TTC549 (cell line): ENCODE data around the gene USP2.
"Not testable (repeated sequence)": the region's sequence is repeated elsewhere in the genome, so short reads cannot be mapped to it uniquely, and the experiment has no call there.

Experiments used
- FAIRE-seq: peaks from 2 replicates; lab custom pipeline; 2012; peaks lifted over from hg19 to GRCh38; lab: Jason Lieb, UNC

The USP2 gene

DNA sequence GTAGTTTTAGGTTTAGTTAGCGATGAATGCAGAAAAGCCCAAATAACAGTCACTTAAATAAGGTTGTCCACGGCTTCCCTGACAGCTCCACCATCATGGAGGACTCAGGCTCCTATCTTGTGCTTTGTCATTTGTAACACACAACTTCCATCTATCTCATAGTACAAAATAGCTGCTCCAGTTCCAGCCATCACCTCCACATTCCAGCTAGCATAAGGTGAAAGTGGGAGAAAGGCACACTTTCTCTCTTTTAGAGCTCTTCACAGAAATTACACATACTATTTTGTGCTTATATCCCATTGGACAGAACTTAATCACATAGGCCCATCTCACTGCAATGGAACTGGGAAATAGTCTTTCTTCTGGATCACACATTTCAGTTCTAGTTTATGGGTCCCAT lies 32.8 kb upstream of the USP2 start:
- no peak for FAIRE-seq

DNA sequence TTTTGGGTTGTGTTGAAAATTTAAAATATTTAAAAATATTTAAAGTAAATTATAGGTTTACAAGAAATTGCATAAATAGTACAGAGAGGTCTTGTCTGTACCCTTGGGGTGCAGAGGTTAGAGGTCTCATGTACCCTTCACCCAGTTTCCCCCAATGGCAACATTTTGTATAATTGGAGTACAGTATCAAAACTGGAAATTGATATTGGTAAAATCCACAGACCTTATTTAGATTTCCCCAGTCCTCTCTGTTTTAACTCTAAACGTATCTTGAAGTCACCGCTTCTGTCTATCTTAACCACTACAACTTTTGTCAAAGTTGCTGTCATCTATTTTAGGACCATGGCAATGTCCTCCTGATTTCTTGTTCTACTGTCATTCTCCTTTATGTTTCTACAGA lies 30.6 kb upstream of the USP2 start:
- FAIRE-seq = no peak

DNA sequence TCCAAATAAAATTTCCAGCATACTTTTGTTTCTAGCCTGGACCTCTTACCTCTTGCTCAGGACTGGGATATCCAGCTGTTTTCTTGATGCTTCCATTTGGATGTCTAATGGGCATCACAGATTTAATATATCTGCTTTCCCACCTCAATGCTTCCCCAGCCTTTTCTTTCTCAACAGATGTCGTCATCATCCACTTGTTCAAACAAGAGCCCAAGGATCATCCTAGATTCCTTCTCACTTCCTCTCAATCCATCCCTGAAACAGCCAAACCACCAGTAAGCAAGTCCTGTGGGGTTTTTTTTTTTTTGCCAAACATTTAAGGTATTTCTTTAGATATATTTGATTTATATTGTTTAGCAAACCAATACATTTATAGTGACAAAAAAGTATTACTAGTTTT lies 29.0 kb upstream of the USP2 start:
- no peak for FAIRE-seq

DNA sequence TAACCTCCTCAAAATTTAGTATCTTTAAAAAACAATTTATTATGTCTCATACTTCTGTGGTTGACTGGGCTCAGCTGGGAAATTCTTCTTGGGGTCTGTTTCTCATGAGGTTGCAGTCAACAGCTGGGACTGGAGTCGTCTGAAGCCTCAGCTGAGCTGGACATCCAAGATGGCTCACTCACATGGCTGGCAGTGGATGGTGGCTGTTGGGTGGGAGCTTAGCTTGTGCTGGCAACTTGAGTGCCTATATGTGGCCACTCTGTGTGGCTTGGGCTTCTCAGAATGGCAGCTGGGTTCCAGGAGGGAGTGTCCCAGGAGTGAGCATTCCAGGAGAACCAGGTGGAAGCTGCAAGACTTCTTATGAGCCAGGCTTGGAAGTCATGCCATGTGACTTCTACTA lies 28.2 kb upstream of the USP2 start:
- FAIRE-seq = no peak

DNA sequence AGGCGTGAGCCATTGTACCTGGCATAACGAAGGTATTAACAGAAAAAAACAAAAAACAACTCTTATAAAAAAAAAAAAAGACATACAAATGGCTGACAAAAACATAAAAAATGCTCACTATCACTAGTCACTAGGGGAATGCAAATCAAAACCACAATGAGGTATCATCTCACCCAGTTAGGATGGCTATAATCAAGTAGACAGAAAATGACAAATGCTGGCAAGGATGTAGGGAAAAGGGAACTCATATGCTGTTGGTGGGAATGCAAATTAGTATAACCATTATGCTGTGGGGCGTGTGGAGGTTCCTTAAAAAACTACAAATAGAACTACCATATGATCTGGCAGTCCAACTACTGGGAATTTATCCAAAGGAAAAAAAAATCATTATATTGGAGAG lies 24.5 kb upstream of the USP2 start:
- FAIRE-seq = no peak

DNA sequence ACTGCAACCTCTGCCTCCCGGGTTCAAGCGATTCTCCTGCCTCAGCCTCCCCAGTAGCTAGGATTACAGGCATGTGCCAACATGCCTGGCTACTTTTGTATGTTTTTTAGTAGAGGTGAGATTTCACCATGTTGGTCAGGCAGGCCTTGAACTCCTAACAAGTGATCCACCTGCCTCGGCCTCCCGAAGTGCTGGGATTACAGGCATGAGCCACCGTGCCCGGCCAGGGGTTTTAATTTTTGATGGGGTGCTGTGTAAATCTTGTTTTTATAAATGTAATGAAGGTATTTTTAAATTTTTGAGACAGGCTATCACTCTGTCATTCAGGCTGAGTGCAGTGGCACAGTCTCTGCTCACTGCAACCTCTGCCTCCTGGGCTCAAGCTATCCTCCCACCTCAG lies 24.0 kb upstream of the USP2 start:
- FAIRE-seq = not testable (repeated sequence)

DNA sequence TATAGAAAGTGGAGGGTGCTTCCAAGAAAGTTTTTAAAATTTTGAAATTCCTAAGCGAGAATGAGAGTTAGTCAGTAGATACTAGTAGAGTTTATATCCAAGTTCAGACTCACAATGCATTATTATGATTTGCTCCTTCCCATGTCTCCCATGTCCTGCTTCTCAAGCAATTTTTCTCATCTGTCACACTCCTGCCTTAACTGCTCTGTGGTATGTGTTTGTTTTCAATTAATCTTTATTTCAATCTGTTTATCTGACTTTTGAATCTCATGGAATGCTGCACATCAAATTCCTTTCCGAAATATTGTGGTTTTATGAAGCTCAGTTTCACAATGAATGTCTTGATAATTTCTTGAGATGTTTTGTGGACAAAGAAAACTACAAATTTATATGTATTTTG lies 23.4 kb upstream of the USP2 start:
- FAIRE-seq = no peak

DNA sequence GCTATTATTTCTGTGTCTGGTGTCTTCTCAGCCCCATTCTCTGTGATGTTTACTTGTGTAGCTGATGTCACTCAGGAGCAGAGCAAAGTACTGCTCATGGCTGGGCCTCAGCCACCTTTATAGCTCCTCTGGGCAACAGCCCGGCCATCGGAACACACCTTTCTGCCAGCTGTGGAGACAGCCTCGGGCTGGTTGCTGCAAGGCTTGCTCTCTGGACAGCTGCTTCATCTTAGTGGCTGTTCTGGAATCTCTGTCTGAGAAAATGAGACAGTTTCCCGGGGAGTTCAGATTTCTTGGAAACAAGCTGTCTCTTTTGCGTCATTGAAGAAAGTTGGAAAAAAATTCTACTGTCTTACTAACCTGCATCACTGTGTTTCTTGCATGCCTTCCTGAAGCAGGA lies 21.5 kb upstream of the USP2 start:
- FAIRE-seq = no peak

DNA sequence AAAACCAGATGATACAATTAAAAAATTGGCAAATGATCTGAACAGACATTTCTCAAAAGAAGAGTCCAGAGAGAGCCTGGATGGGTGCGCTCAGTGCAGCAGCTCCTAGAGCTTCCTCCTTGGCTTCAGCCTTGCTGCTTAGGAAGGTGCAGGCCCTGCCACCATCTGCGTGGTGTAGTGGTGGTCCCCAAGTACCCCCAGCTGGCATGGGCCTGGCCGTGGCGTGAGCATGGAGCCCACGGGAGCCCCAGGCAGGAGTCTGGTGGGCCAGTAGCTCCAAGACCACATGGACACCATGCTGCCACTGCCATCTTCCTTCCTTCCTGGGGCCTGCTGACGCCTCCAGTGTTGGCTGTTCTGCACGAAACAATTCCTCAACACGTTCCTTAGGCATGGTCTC lies 21.0 kb upstream of the USP2 start:
- FAIRE-seq = no peak

DNA sequence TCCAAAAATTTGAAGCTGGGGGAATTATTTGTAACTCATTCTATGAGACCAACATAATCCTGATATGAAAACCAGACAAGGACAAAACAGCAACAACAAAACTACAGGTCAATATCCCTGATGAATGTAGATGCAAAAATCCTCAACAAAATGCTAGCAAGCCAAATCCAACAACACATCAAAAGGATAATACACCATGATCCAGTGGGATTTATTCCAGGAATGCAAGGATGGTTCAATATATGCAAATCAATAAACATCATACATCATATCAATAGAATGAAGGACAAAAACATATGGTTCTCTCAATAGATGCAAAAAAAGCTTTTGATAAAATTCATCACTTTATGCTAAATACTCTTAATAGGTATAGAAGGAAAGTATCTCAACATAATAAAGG lies 19.4 kb upstream of the USP2 start:
- FAIRE-seq = no peak

DNA sequence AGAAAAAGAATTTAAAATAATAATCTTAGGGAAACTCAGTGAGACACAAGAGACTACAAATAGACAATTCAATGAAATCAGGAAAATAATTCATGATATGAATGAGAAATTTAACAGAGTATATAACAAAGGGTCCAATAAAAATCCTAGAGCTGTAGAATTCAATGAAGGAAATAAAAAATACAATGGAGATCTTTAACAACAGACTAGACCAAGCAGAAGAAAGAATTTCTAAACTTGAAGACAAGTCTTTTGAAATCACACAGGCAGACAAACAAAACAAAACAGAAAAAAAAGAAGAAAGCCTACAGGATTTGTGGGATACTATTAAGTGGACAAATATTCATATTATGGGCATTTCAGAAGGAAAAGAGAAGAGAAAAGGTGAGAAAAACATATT lies 16.2 kb upstream of the USP2 start:
- FAIRE-seq = no peak

DNA sequence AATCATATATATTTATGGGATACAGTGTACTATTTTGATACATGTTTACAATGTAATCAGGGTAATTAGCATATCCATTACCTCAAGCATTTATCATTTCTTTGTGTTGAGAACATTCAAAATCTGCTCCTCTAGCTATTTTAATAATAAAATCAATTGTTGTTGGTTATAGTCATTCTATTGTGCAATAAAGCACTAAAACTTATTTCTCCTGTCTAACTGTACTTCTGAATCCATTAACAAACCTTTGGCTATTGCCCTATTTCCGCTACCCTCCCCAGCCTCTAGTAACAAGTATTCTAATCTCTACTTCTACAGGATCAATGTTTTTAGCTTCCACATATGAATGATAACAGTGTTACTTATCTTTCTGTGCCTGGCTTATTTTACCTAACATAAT lies 15.3 kb upstream of the USP2 start:
- FAIRE-seq = no peak

DNA sequence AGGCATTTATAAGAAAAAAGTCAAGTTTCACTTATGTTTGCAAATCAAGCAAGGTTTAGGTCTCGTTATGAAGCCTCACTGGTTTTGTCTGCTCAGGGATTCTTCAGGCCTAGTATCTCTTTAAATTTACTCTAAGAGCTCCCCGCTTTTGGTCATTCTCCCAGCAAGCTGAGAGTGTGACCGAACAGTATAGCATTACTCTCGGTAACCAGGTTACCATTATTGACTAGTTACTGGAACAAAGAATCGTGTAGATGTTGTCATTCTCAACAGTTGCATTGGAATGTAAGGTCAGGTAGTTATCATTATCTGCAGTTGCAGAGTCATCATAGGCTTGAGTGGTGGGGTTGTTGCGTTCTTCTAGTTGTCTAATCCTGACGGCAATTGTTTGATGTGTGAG lies 9.8 kb upstream of the USP2 start:
- FAIRE-seq = no peak

DNA sequence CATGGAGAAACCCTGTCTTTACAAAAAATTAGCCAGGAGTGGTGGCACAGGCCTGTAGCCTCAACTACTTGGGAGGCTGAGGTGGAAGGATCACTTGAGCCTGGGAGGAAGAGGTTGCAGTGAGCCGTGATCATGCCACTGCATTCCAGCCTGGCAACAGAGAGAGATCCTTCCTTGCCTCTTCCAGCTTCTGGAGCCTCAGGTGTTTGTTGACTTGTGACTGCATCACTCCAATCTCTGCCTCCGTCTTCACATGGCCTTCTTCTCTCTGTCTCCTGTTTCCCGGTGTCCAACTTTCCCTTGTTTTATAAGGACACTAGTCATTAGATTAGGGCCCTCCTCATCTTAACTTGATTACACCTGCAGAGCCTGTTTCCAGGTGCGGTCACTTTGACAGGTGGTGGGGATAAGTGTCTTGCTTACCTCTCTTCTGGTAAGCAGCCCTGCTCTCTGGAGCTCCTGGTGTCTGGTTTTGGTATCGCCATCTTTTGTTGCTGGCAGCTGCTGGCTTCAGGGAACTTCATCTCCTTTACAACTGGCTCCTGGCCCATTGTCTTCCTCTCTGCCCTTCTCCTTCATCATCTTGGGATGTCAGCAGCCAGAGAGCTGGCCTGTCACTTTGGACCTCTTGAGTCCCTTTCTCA lies 8.2 kb upstream of the USP2 start:
- FAIRE-seq = no peak

DNA sequence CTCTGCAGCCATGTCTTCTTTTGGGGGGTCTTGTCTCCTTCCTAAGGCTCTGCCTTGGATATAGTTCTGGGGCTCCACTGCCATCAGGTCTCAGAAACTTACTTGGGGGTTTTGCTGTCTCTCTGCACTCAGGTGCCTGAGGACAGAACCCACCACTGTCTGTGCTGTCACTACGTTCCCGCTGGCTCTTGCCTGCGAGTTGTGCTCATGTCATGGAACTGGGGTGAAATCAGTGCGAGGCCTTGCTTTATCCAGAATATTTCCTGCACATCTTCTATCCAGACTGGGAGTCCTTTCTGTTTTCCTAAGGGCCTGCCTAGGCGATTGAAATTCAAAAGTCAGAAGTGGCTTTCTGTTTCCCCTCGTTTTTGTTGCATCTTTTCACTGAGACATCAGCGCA lies 6.6 kb upstream of the USP2 start:
- FAIRE-seq = no peak

DNA sequence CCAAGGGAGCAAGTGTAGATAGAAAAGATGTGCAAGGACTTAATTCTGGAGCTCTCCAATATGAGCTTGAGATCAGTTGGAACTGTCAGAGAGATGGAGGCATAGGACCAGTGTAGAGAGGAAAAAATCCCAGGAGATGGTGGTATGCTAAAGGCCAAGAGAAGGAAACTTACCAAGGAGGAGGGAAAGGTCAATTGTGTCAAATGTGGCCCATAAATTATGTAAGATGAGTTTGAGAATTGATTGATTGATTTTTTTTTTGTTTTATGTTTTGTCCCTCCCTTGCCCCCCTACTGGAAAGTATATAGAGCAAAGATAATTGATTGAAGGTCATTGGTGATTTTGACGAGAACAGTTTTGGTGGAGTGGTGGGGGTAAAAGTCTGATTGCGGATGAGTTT lies 2.8 kb upstream of the USP2 start:
- FAIRE-seq = no peak

DNA sequence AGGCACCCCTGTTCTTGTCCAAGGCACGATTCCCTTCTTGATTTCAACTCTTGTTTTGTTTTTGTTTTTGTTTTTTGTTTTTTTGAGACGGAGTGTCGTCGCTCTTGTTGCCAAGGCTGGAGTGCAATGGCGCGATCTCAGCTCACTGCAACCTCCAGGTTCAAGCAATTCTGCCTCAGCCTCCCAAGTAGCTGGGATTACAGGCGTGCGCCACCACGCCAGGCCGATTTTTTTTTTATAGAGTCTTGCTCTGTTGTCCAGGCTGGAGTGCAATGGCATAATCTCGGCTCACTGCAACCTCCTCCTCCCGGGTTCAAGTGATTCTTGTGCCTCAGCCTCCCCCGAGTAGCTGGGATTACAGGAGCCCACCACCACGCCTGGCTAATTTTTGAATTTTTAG lies 1.0 kb upstream of the USP2 start:
- not testable (repeated sequence) for FAIRE-seq

DNA sequence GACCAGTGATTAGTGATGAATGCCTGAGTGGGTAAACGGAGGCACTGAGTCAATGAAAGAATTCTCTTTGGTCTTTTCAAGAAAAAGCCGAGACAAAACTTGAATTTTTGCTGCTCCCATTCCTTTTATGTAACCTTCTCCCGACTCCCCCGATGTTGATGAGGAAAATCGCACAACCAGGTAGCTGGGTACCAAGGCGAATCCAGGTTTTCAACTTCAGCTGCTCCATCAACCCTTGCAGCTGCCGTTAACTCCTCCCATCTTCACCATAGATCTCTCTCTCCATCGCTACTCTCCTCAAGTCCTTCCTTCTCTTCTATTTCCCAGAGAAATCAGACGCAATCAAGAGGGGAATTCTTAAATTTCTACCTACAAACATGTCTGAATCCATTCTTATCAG lies 611 bp upstream of the USP2 start:
- no peak for FAIRE-seq

DNA sequence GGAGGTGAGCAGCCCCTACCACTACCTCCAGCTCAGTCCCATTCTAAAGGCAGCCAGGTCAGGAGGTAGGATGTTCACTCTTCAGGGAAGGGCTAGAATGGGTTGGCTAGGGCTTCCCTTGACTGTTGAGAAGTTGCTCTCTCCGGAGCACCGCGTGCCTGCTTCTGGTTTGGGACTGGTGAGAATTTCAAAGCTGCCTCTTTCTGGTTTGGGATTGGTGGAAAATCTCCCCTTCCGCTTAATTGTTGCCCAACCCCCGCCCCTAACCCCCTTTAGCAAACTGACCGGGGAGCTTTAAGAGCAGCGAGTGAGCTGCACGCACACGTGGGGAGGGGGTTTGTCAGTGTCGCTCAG lies 686 bp downstream of the USP2 start:
- no peak for FAIRE-seq

DNA sequence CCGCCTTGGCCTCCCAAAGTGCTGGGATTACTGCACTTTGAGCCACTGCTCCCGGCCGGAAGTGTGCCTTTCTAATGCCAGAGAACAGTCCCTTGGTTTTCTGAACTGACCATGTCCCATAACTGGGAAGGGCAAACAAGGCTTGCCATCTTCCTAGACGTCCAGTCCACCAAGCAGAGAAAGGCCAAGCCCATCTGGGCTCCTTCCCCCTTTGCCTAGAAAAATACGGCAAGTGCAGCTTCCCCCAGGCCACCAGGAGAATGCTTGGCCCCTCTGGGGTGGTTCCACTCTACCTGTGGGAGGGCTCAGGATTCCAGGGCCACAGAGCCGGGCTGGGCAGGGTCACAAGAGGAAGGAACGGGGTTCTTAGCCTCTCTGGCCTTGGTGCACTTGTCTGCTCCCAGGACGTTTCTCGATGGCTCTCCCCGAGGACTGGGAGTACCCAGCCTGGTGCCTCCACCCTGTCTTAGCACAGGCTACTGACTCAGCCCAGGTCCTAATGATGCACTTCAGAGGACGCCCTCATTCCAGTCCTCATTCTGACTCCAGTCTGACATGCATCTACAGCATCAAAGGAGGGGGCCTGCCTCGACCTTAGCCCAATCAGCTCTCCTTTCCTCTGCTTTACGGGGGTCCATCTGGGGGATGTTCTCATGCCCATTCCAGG lies 1.2 kb downstream of the USP2 start:
- no peak for FAIRE-seq

DNA sequence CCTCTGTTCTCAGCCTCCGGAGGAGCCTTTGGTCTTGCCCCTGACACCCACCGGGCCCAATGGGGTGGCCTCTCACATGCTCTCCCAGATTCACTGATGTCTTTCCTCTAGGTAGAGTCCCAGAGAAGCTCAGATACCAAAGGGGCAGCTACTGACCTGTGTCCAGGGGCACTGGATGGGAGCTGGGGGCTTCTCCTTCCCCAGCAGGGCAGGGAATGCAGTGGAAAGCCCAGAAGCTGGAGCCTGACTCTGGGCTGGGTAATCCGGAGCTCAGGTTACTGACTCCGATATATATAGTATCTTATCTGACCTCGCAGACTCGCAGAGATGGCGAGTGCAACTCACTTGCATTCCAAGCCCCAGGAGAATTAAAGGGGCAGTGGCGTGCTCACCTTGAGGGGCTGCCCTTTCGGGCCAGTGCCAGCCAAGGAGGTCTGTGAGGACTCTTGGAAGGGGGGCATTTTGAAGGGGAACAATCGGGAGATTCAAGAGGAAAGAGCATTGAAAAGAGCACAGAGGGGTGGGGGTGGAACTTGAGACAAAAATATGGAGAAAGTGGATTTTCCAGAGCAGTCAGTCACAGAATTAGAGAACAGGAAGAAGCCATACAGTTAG lies 2.5 kb downstream of the USP2 start:
- FAIRE-seq = no peak

DNA sequence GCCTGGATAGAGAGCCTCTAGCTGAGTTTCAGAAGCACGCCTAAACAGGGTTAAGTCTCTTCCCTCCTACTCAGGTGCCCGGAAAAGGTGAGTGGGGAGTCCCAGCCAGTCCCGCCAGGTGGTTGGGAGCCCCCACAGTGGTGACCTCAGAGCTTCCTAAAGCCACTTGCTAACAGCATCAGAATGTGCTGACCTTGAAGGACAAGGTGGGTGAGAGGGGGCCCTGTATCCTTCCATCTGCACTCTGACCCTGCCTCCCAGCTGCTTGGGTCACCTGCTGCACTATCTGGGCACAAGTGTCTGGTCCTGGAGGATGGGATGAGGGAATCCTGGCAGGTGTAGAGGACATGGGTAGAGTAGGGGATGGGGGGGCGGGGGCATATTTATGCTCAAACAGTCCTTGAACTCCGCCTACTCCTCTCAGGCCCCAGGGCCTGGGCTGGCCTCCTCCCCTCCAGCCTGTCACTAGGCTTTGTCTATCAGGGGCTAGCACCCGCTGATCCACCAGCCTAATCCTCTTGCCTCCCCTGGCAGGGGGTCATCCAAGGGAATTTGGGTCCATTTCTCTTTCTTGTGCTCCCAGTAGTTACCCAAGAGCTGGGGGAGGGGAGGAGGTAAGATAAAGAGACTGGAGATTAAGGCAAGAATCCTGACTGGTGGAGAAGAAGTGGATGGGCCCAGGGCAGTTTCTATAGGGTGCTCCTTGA lies 3.4 kb downstream of the USP2 start:
- no peak for FAIRE-seq

DNA sequence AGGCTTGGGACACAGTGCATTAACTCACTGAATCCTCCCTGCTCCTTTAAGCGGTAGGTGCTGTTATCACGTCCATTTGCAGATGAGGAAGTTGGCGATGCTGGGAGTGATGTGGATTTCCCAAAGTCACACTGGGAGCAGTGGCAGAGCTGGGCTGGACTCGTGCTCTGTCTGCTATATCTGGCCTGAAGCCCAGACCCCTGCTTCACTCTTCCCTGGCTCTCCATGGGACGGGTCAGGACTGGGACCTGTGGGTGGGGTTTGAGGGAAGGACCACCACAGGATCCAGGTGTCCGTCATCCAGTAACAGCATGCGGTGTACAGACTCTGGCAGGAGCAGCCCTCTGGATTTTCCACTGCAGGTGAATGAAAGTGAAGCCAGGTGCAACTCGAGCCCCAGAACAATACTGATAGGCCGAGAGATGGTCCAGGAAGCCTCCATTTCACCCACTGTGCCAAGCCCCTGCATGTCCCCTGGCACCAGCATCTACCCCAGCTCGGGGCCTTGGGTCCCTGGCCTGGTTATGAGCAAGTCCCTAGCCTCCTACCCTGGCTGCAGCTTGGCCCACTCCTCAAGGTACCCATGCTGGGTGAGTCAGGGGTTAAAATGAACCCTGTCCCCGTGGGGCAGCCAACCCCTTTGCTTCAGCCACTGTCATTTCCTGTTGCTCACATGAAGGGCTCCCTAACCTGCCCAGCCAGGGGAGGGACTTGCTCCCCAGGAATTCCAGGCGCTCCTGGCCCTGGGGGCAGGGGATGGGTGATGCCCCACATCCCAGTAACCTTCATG lies 4.2 kb downstream of the USP2 start:
- FAIRE-seq = no peak
